Activated naive CD8-positive, alpha-beta T cell treated with anti-CD3 and anti-CD28 coated beads for 36 hours (primary cell): ENCODE measurements around the gene LONP2. TPM values are rescaled to one million over a fixed set of nuclear protein-coding genes. Genes with fewer than 3 reads are reported as not detected.
"Not testable (repeated sequence)": the region's sequence is repeated elsewhere in the genome, so short reads cannot be mapped to it uniquely, and the experiment has no call there.

Experiments used
- DNase-seq: peaks from one replicate; pipeline ENCODE4 v3.0.0; 2021
- H3K27ac Mint-ChIP-seq: one replicate; pipeline ENCODE4 v1.8.0; 2022; ENCODE audit warnings: mild to moderate bottlenecking, moderate library complexity, mixed read lengths
- H3K27me3 Mint-ChIP-seq: one replicate; pipeline ENCODE4 v1.8.0; 2022; ENCODE audit warnings: mild to moderate bottlenecking, mixed read lengths
- H3K36me3 Mint-ChIP-seq: one replicate; pipeline ENCODE4 v1.8.0; 2021; ENCODE audit warnings: mild to moderate bottlenecking, mixed read lengths
- H3K4me1 Mint-ChIP-seq: one replicate; pipeline ENCODE4 v1.8.0; 2021; ENCODE audit warnings: mixed read lengths
- H3K4me3 Mint-ChIP-seq: one replicate; pipeline ENCODE4 v1.8.0; 2022; ENCODE audit warnings: mild to moderate bottlenecking, moderate library complexity, mixed read lengths
- H3K9me3 Mint-ChIP-seq: one replicate; pipeline ENCODE4 v1.8.0; 2022; ENCODE audit warnings: mixed read lengths
- total RNA-seq, 2 experiments: library from RNA; stranded (reverse); gene quantifications; one replicate each; pipeline ENCODE4 v1.2.3, GENCODE V29; 2021

Gene LONP2
- total RNA-seq, 2 experiments from 2014 or later: 52.2 to 53.0 TPM

DNA sequence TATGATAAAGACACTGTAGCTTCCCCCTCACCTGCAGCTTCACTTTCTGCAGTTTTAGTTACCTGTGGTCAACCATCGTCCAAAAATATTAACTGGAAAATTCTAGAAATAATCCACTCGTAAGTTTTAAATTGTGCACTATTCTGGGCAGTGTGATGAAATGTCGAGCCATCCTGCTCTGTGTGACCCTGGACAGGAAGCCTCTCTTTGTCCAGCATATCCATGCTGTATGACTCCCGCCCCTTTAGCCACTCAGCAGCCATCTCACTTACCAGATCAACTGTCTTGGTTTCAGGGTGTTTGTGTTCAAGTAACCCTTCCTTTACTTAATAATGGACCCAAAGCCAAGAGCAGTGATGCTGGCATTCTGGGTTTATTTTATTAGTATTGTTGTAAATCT lies 85.0 kb downstream of the LONP2 start:
- H3K4me3 Mint-ChIP-seq: no peak overlapping the region
- H3K36me3 Mint-ChIP-seq: peaks cover 13% of the 10 kb centered on the region
- no peaks in the 10 kb centered on the region for H3K27me3 Mint-ChIP-seq
- no peak overlapping the region for H3K27ac Mint-ChIP-seq
- no peaks in the 10 kb centered on the region for H3K9me3 Mint-ChIP-seq
- H3K4me1 Mint-ChIP-seq: peaks cover 14% of the 10 kb centered on the region
- no peak for DNase-seq

DNA sequence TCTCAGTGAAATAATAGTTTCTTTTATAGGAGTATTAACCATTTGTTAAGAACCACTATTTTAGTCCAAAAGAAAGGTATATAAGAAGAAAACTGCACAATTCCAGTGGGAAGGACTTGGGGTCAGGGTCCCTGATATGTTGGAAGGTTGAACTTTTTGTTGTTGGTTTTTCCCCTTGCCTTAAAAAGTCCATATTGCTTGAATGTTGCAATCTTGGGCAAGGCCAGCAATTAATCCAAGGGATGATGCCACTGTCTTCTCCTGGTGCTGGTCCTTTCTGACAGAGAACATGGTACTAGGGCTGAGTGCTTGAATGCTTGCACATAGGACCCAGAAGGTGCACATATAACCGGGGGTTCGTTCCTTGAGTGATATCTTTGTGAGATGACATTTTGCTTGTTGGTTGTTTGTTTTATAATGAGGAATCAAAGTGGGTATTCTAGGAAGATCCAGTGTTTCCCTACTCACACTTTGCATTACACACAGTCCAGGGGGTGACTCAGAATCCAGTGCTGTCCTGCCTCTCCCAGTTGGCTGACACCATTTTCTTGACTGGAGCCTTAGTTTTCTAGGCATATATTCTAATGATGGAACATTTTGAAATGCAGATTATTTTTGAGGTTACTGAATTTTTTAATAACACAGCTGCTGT lies 86.2 kb downstream of the LONP2 start:
- Mint-ChIP-seq H3K4me1 (peaks cover 12% of the 10 kb centered on the region), H3K27ac (no peak overlapping the region), H3K36me3 (peaks cover 15% of the 10 kb centered on the region), H3K4me3 (no peak overlapping the region), H3K27me3 (no peaks in the 10 kb centered on the region), H3K9me3 (no peaks in the 10 kb centered on the region)
- DNase-seq: no peak

DNA sequence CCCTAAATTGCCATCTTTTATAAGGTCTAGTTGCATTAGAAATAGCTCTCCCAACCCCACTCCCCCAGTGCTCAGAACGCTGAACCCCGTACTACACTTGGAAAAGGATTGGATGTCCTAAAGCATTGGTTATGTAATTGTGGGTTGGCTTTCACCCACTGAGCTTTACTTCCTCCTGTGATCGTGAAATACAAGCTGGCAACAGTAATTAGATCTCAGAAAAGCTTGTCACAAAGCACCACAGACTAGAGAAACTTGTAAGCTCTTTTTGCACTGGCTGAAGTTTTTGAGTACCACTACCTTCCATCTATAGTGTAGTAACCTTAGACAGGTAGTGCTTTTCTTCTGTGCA lies 86.7 kb downstream of the LONP2 start:
- Mint-ChIP-seq H3K4me3 (no peak overlapping the region), H3K4me1 (peaks cover 12% of the 10 kb centered on the region), H3K9me3 (no peaks in the 10 kb centered on the region), H3K27me3 (no peaks in the 10 kb centered on the region), H3K36me3 (peaks cover 14% of the 10 kb centered on the region), H3K27ac (no peak overlapping the region)
- no peak for DNase-seq

DNA sequence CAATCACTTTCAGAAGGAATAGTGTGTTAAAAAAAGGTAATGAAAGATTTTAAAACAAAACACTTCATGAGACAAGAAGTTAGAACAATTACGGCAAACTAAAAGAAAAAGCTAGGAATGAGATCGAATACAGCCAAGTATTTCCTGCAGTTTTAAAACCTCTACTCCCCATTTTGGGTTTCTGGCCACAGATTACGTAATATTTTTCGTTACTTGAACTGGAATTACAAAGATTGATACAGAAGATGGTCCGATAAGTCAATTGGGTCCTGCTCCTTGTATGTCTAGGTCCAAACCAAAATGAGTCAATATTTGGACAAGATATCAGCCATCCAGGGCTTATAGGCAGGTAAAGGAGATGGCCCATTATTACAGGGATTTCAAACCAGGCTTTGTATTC lies 88.9 kb downstream of the LONP2 start:
- H3K27me3 Mint-ChIP-seq: no peaks in the 10 kb centered on the region
- no peaks in the 10 kb centered on the region for H3K9me3 Mint-ChIP-seq
- peaks cover 8% of the 10 kb centered on the region for H3K4me1 Mint-ChIP-seq
- H3K27ac Mint-ChIP-seq: no peak overlapping the region
- no peak overlapping the region for H3K4me3 Mint-ChIP-seq
- DNase-seq: no peak
- peaks cover 21% of the 10 kb centered on the region for H3K36me3 Mint-ChIP-seq

DNA sequence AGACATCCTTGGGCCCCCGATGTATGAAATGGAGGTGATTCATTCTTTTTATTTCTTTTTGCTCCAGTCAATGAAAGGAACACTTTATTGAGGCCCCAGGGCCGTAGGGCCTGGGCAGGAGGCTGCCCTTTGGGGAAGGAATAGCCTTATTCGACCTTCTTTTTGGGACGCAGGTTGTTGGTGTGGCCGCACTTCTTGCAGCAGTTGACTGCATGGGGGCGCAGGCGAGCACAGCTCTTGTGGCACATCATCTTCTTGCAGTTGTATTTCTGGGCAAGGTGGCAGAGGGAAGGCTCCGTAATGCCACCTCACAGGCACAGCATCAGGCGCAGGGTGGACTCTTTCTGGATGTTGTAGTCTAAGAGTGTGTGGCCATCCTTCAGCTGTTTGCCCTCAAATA lies 90.2 kb downstream of the LONP2 start:
- no peak for DNase-seq
- Mint-ChIP-seq H3K27ac (no peak overlapping the region), H3K4me3 (no peak overlapping the region)

DNA sequence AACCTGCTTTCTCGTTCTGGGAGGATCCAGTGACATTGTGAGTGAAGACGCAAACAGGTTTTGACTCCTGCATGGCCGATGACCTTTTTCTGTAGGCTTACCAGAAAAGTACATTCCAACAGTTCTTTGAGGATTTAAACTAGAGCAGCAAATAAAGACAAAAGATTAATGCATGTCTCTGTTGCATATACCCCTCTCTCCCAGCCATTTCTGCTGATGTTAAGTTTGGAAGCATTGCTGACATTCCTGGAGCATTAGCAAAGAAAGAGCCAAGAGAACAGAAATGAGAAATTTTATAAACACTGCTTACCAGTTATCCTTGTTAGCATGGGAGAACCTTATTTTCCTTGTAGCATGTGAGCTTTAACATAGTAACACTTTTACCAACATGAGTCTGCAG lies 91.9 kb downstream of the LONP2 start:
- Mint-ChIP-seq H3K4me3 (no peak overlapping the region), H3K27me3 (no peaks in the 10 kb centered on the region), H3K36me3 (peaks cover 20% of the 10 kb centered on the region), H3K27ac (no peak overlapping the region), H3K9me3 (no peaks in the 10 kb centered on the region), H3K4me1 (no peaks in the 10 kb centered on the region)
- DNase-seq: no peak

More for the DNA sequence above, 90.2 kb downstream of the LONP2 start:
- Mint-ChIP-seq H3K9me3 (no peaks in the 10 kb centered on the region), H3K4me1 (peaks cover 8% of the 10 kb centered on the region), H3K36me3 (peaks cover 20% of the 10 kb centered on the region), H3K27me3 (no peaks in the 10 kb centered on the region)

DNA sequence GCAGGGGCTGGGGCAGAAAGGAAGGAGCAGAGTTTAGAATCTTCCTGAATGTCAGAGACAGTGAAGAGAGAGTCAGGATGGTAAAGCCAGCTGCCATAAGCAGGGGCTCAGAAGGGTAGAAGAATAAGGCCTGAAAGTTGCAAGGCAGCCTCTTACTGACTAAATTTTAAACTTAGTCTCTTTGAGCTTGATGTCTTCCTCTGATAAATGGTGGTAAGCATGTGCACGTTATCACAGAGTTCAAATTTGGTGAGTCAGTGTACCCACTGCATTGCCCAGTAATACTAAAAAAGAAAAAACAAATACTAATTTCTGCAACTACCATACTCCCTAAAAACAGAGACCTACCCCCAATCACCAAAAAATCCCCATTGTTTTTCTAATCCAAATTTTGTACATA lies 96.0 kb downstream of the LONP2 start:
- H3K4me1 Mint-ChIP-seq: no peaks in the 10 kb centered on the region
- H3K36me3 Mint-ChIP-seq: peaks cover 26% of the 10 kb centered on the region
- H3K27me3 Mint-ChIP-seq: no peaks in the 10 kb centered on the region
- no peaks in the 10 kb centered on the region for H3K9me3 Mint-ChIP-seq
- no peak for DNase-seq
- H3K27ac Mint-ChIP-seq: no peak overlapping the region
- H3K4me3 Mint-ChIP-seq: no peak overlapping the region

DNA sequence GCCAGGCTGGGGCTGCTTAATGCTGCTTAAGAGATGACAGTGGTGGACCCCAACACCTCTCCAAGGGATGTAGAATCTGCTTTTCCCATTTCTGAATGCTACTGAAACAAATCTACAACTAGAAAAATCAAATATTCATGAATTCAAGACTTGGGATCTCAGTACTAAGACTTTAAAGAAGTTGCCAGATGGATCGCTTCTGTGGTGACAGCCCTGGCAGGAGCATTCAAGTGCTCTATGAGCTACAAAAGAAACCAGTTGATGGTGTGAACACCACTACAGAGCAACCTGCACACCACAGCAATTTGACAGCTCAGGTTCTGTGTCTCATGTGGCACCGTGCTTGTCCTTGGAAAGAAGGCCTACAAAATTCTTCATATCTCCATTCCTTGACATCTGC lies 98.5 kb downstream of the LONP2 start:
- Mint-ChIP-seq H3K4me1 (peaks cover 7% of the 10 kb centered on the region), H3K4me3 (no peak overlapping the region), H3K27ac (no peak overlapping the region), H3K9me3 (no peaks in the 10 kb centered on the region), H3K36me3 (peaks cover 23% of the 10 kb centered on the region), H3K27me3 (no peaks in the 10 kb centered on the region)
- no peak for DNase-seq

DNA sequence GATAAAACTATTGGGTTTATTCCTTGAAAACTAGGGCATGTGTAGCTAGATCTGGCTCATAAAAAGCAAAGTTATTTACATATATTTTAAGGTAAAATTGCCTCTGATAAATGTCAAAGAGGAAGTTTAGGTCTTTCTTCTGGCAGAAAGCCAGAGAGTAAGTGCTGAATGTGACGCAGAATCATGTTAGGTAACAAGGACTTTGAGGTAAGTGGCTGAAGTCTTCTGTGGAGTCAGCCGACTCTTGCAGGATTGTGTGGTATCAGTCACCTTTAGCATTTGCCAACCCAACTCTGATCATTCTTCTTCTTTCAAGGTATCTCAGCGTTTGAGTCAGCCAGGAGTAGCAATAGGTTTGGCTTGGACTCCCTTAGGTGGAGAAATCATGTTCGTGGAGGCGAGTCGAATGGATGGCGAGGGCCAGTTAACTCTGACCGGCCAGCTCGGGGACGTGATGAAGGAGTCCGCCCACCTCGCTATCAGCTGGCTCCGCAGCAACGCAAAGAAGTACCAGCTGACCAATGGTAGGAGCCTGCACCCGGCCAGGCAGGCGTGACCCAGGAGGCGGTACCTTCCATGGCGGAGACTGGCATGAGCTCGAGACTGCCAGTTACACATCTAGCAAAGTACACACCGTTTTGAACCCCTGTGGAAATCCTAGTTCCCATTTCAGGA lies 103.2 kb downstream of the LONP2 start:
- Mint-ChIP-seq H3K9me3 (no peaks in the 10 kb centered on the region), H3K4me3 (no peak overlapping the region), H3K36me3 (peaks cover 28% of the 10 kb centered on the region), H3K27me3 (no peaks in the 10 kb centered on the region), H3K4me1 (peaks cover 9% of the 10 kb centered on the region), H3K27ac (no peak overlapping the region)
- no peak for DNase-seq

DNA sequence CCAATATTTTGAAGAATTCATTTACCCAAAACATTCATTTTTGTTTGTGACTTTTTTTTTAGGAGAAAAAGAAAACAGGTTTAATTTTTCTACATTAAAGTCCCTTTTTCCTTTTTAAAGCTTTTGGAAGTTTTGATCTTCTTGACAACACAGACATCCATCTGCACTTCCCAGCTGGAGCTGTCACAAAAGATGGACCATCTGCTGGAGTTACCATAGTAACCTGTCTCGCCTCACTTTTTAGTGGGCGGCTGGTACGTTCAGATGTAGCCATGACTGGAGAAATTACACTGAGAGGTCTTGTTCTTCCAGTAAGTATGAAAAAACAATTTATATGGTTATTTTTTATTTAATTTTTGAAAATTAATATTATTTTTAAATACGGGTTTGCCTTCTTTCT lies 103.9 kb downstream of the LONP2 start:
- Mint-ChIP-seq H3K36me3 (peaks cover 26% of the 10 kb centered on the region), H3K4me1 (peaks cover 9% of the 10 kb centered on the region), H3K9me3 (no peaks in the 10 kb centered on the region), H3K27me3 (no peaks in the 10 kb centered on the region), H3K27ac (no peak overlapping the region), H3K4me3 (no peak overlapping the region)
- no peak for DNase-seq

DNA sequence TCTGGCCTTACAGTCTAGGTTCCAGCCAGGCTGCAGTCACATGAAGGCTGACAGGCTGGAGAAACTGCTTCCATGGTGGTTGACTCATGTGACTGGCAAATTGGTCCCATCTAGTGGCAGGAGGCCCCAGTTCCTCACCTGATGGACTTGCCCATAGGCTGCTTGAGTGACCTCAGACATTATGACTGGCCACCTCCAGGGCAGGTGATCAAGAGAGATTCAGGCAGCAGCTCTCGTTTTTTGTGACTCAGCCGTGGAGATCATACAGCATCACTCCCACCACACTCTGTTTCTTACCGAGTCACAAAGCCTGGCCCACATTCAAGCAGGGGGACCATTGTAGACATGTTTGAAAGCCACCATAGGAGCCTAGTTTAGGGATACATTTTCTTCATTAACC lies 106.6 kb downstream of the LONP2 start:
- Mint-ChIP-seq H3K4me3 (no peak overlapping the region), H3K27ac (no peak overlapping the region), H3K4me1 (peaks cover 26% of the 10 kb centered on the region), H3K9me3 (peaks cover 2% of the 10 kb centered on the region), H3K36me3 (peaks cover 41% of the 10 kb centered on the region), H3K27me3 (no peaks in the 10 kb centered on the region)
- DNase-seq: no peak

DNA sequence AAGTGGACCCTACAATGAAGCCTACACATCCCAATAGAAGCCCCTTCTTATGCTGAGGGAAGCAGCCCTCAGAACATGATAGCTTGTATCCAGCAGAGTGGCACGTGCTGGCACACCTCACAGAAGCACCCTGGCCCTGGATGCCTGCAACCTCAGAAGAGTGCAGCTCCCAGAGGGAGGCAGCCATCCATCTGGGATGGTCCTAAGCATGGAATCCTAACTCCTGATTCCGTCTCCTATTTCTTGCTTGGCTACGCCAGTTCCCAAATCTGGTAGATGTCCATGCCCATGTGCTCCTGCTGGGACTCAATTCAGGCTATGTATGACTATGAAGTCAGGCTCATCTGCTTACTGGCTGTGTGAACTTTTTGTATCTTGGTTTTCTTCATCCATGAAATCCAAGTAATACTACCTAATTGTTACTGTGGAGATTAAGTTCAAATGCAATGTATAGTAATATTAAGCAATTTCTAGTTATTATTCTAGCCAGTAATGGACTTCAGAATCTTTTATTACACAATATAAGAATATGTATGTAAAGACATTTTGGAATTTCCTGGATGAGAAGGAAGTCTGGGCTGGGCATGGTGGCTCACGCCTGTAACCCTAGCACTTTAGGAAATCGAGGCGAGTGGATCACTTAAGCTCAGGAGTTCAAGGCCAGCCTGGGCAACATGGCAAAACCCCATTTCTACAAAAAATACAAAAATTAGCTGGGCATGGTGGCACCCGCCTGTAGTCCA lies 108.7 kb downstream of the LONP2 start:
- Mint-ChIP-seq H3K4me3 (no peak overlapping the region), H3K27me3 (no peaks in the 10 kb centered on the region), H3K36me3 (peaks cover 35% of the 10 kb centered on the region), H3K9me3 (peaks cover 2% of the 10 kb centered on the region), H3K27ac (no peak overlapping the region), H3K4me1 (peaks cover 19% of the 10 kb centered on the region)
- DNase-seq: no peak

DNA sequence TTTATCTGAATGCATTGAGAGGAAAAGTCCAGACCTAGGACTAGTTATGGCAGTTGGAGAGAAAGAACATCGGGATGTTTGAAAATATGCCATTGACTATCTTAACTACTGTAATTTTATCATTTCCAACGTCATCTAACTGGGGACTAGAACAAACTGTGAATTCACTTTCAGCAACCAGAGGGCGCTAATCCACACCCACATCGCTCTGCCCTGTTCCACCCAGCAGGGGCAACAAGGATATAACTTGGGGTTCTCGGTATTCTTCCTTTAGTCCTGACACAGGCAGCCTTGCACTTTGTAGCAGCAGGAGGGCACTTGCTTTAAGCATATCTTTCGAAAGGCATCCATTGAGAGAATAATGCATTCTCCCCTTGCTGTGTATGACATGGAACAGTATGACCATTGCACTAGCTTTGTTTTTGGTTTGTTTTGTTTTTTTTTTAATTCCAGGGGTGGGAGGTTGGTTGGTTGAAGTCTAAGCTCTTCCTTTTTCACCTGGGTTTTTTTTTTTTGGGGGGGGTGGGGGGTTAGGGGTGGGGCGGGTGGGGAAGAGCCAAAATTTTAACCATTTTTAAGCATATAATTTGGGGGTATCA lies 109.6 kb downstream of the LONP2 start:
- H3K27ac Mint-ChIP-seq: peak overlapping the region; percentile 68
- peaks cover 21% of the 10 kb centered on the region for H3K4me1 Mint-ChIP-seq
- peaks cover 36% of the 10 kb centered on the region for H3K36me3 Mint-ChIP-seq
- DNase-seq: peak; percentile 45
- no peaks in the 10 kb centered on the region for H3K27me3 Mint-ChIP-seq
- H3K9me3 Mint-ChIP-seq: peaks cover 2% of the 10 kb centered on the region
- no peak overlapping the region for H3K4me3 Mint-ChIP-seq

DNA sequence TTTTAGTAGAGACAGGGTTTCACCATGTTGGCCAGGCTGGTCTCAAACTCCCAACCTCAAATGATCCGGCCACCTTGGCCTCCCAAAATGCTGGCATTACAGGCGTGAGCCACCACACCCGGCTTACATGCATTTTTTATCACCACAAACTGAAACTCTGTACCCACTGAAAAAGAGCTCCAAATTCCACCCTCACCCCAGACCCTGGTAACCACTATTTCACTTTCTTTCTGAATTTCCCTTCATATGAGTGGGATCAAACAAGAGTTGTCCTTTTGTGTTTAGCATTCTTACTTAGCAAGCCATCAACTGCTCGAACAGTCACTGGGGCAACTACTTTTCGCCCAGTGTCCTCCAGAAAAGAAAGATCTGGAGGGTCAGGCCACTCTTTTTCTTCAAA lies 110.3 kb downstream of the LONP2 start:
- peaks cover 36% of the 10 kb centered on the region for H3K36me3 Mint-ChIP-seq
- peak; percentile 18 for DNase-seq
- H3K27ac Mint-ChIP-seq: peak overlapping the region; percentile 71

More for the DNA sequence above, 110.3 kb downstream of the LONP2 start:
- peaks cover 21% of the 10 kb centered on the region for H3K4me1 Mint-ChIP-seq
- H3K4me3 Mint-ChIP-seq, H3K27me3 Mint-ChIP-seq, H3K9me3 Mint-ChIP-seq: not testable (repeated sequence)
